HG03135 (cell line): ENCODE measurements around the gene ANTXR1.

Experiments
- ATAC-seq: cut with Tn5 transposase; IDR thresholded peaks from one replicate; pipeline ENCODE4 v1.9.1; 2021; ENCODE audit warnings: mild to moderate bottlenecking, moderate library complexity; ENCODE audit not compliant: unreplicated experiment

Gene ANTXR1

GRCh38 chr2:69067026-69067630 lies 54.1 kb downstream of the ANTXR1 start:
- ATAC-seq: no peak

DNA sequence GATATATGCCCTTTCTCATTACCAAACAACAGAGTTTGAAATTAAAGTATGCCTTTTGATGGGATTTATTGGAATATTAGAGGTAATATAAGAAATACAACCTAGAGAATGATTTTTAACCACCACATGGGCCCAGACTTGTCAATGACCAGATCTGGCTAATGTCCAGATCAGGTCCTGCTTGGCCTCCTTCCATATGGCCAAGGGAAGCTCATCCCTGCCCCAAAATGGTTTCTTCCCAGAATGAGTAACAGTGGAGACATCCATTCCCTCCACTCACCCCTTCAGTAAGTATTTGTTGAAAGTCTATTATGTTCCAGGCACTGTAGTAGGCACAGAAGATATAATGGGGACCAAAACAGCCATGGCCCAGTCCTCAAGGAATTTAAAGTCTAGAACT lies 54.9 kb downstream of the ANTXR1 start:
- no peak for ATAC-seq

GRCh38 chr2:69070969-69071368 lies 58.0 kb downstream of the ANTXR1 start:
- no peak for ATAC-seq

DNA sequence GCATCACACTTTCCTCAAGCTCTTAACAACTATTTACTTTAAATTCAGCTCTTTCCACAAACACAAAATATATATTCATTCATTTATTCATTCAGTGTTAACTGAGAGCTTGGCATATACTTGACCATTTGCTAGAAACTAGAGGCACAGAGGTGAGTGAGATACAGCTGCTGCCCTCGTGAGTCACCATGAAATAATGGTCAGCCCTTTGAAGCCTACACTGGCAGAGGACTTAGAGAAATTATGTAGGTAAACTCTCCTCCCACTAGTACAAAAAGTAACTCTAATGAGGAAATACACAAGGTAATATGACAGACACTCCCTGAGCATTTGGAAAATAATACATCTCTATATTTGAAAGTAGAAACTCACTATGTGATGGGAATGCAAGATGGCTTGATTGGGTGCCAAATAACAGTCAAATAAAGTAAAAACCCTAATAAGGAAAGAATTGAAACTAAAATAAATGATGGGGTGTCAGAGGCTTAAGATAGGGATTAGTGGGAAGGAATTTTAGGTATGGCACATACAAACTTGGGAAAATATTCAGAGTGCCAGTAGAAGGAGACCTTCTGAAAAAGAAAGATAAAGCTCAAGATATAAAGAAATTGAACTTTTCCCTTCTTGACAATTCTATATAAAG lies 61.1 kb downstream of the ANTXR1 start:
- no peak for ATAC-seq

DNA sequence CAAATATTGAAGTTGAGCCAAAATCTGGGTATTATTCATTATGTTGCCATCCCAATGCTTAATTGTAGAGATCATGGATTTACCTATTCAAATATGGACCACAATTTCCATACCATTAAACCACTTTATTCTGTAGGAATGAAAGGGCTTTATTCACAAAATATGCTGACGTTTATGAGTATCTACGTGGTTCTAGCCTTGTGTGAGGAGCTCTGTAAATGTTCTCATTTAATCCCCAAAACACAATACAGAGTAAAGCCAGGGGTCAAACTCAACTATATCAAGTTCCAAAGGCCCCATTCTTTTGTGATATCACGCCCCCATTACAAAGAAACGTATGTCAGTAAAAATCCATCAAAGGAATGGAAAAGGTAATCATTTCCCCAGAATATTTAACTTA lies 61.9 kb downstream of the ANTXR1 start:
- ATAC-seq: no peak

DNA sequence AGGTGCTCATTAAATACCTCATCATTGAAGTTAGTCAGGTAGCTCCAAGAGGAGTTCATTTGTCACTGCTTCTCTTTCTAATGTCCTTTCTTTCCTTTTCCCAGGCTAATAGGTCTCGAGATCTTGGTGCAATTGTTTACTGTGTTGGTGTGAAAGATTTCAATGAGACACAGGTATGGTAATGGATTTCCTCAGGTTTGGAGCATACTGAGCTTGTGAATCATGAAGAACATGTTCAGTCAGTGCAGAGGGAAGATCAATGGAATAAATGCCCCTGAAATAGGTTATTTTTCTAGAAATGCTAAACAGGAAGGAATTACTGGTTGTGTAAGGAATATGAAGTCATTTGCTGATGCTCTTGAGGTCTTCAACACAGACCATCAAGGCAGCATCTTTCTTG lies 62.5 kb downstream of the ANTXR1 start:
- ATAC-seq: no peak

- no peak for ATAC-seq
Observed at GRCh38 chr2:69076601-69077000, 63.6 kb downstream of the ANTXR1 start.

GRCh38 chr2:69077252-69077950 lies 64.4 kb downstream of the ANTXR1 start:
- ATAC-seq: no peak

GRCh38 chr2:69080071-69080470 lies 67.1 kb downstream of the ANTXR1 start:
- no peak for ATAC-seq

- no peak for ATAC-seq
Observed at GRCh38 chr2:69081001-69081580, 68.1 kb downstream of the ANTXR1 start.

- no peak for ATAC-seq
Observed at GRCh38 chr2:69081757-69082156, 68.8 kb downstream of the ANTXR1 start.

DNA sequence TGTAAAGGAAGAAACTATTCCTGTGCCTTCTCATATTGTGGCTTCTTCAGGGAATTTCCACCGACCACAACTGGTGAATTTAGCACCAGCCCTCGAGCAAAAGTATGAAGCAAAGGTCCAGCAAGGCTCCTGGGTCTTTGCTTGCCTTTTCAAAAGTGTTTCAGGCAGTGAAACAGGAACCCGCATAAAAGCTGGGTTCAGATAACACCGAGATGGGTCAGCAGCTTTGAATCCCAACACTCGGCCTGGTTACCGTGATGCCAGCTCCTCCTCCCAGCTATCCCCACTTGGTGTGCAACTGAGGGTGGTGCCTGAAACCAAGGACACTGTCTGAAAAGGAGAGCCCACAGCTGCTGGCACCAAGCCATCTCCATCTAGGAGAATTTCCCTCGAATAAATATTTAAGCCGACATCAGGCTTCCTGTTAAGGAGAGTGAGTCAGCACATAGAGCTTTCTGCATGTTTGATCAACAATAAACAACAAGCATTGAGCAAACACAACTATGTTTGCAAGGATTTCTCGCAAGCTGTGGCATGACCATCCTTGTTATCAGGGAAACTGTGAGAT lies 69.5 kb downstream of the ANTXR1 start:
- no peak for ATAC-seq

DNA sequence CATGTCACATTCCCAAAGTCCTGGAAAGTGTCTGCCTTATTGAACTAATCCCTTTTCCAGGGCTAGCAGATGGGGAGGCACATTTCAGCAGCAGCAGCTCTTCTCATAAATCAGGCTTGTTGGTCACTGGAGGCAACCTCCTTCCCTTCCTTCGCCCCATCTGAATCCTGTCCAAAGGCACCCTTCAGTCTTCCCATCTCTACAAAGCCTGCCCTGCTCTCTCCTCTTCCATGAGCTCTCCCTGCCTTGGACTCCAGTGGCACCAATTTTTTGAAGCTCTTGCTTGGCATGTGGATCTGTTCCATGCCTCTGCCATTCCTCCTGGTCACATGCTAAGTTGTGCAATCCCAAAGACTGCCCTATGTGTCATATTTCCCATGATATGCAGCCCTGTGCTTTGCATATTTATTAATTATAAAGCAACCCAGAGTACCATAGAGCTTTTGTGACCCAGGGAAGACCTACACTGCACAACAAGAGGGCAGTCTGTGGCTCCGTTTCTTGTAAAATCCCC lies 70.3 kb downstream of the ANTXR1 start:
- ATAC-seq: no peak

DNA sequence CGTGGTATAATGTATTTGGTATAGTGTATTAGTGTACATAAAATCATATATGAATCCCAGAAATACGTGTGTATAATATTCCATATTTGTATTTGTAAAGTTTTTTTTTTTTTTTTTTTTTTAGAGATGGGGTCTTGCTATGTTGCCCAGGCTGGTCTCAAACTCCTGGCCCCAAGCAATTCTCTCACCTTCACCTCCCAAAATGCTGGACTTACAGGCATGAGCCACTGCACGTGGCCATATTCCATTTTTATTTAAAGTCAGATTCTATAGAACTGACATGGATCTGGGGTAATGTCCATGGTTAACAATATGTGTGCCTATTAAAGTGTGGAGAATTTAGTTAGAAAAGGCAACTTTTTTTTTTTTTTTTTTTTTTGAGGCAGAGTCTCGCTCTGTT lies 71.5 kb downstream of the ANTXR1 start:
- ATAC-seq: no peak

DNA sequence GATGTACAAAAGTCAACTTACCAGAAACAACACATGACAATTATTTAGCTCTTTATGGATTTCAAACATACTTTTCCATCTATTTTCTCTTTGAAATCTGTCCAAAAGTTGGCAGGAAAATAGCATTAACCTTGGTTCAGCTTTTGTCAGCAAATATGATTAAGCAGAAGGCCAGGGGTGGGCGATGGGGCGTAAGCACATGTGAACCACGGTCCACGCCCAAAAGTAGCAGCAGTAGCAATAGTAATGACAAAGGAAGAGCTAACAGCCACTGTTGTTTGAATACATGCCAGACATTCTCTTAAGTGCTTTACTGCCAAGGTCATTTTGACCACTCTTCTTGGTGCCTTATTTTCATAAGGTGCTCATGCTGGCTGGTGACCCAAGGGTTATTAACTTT lies 73.5 kb downstream of the ANTXR1 start:
- ATAC-seq: no peak

DNA sequence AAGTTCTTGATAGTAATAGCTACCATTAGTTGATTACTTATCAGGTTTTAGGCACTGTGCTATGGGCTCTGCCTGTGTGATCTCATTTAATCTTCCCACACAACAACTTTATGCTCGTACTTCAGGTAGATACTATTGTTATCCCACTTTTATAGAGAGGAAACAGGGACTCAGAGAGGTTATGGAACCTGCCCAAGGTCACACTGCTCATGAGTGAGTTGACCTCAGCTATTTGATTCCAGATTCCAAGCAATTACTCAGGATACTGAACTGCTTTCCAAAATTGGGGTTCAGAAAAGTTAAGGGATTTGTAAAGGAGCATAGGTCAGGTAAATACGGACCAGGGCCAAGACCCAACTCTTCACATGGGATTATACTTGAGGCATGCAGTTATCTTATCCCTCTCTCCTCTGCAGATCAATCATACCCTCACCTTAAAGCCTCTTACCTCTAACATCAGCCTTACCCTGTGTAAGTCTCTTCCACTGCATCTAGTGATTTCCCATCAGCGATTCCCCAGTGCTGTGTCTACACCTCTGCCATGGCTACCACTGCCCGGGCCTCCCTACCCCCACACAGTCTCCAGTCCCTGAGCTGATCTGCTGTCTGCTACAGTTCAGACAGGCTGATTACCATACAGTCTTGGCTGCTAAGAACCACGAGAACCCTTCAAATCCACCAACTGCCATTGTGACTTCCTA lies 74.4 kb downstream of the ANTXR1 start:
- no peak for ATAC-seq

- no peak for ATAC-seq
Observed at GRCh38 chr2:69087912-69088240, 74.9 kb downstream of the ANTXR1 start.

DNA sequence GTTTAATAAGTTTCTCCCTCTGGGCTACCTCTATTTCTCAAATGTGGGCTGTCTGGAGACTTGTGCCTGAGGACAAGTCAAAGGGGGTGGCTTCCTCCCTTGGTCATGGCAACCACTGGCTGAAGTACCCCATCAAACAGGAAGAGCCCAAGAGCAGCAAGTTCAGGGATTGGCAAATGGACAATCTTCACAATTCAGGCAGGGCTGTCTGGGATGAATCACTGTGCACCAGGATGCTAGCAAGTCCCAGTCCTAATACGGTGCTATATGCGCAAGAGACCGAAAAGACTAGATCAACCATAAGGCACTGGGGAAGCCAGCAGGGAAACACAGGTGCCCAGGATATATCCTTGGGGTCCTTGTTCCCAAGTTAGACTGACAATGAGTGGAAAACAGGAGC lies 75.5 kb downstream of the ANTXR1 start:
- no peak for ATAC-seq

DNA sequence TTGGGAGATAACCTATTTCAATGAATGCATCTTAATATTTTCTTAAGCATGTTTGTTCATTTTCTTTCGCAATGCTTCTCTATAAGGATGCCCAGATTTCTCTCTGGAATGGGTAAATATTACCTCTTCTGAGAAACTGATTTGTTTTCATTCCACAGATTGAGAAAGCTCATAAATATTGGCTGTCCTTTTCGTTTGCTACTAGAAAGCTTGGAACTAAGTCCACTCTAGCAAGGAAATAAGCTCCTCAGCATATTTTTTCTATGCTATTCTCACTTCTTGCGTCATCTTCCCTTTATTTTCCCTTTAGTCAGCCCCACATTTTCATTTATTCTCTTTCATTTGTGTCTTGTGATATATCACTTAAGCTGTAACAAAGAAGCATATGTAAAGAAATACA lies 76.3 kb downstream of the ANTXR1 start:
- no peak for ATAC-seq

DNA sequence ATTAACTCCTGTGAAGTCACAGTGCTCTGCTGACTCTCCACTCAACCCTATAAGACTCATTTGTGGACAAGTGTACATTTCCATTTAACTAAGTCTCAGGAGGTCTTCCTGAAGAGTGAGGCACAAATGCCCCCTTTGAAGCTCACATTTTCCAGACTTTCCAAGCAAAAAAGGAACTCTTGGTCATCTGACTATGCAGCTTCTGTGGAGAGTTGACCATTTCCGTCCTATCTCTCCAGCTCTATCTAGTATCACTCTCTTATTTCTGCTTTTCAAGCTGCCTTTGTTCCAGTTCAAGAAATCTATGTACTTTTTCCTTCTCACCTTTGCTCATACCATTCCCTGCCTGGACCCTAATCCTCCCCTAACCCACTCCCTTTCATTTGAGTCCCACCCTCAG lies 77.0 kb downstream of the ANTXR1 start:
- ATAC-seq: no peak

DNA sequence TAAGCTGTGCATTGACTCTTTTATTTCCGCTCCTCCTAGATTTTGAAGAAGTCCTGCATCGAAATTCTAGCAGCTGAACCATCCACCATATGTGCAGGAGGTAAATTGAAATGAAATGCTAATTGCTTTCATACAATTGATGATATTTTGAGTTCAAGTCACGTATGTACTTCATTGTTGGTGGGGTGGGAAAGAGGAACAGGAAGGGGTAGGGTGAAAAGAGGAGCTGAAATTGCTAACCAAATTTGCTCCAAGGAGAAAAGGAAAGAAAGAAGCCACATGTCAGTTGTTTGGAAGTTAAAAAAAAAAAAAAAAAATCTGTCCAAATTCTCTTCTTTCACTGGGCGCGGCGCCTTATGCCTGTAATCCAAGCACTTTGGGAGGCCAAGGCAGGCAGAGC lies 77.8 kb downstream of the ANTXR1 start:
- ATAC-seq: no peak
